ENCODE results near the gene XPA. TPM values are rescaled to one million over a fixed set of nuclear protein-coding genes. Genes with fewer than 3 reads are reported as not detected.
A peak's percentile ranks its signal among the peaks of the same experiment; 100 is the strongest.

Gene XPA
- total RNA-seq, 1 donor from 2014 or later = 9.8 TPM

DNA sequence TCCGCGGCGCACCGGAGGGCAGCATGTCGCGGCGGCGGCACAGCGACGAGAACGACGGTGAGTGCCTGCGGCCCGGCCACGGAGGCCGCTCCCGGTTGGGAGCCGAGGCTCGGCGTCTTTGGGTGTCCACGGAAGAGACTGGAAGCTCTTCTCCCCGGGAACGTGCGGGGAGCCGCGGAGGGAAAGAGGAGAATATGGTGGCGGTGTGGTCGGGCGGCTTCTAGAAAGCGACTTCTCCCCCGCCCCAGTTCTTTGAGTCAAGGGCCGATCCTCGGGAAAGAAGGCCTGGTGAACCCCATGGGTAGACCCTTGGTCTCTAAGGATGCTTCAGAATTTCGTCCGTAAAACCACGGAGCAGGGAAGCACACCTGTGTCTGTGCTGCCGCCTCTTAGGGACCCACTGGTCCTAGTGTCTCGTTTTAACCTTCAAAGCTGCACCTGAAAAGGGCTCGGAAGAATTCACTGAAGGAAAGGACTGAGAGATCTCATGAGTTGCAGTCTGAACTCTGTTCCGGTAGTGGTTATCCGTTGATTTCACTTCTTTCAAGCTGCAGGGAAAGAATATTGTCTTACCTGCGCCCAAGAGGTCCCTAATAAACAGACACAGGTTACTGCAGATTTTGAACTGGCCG, 63.2 kb downstream of the XPA start:
- Mint-ChIP-seq H3K9me3 (ENCODE audit: unreplicated experiment) (no peaks in the 10 kb centered on the region), H3K36me3 (ENCODE audit: low read depth, unreplicated experiment) (peaks cover 2% of the 10 kb centered on the region), H3K27ac (ENCODE audit: unreplicated experiment) (peak overlapping the region; percentile 67), H3K27me3 (ENCODE audit: low read depth, unreplicated experiment) (no peaks in the 10 kb centered on the region), H3K4me3 (ENCODE audit: unreplicated experiment) (peak overlapping the region; percentile 93), H3K4me1 (ENCODE audit: low read depth, unreplicated experiment) (peaks cover 22% of the 10 kb centered on the region)
- FAIRE-seq (no peak), DNase-seq (ENCODE audit: low read depth) (peak; percentile 4)
- Histone ChIP-seq H2AFZ (ENCODE audit: low read depth, low read length) (peak overlapping the region; percentile 93), H3K4me2 (ENCODE audit: low read length) (peak overlapping the region; percentile 96), H3K9ac (ENCODE audit: low read length) (peak overlapping the region; percentile 95), H3K36me3 (ENCODE audit: insufficient read depth, low read length) (no peaks in the 10 kb centered on the region), H3K9me3 (ENCODE audit: insufficient read depth, low read depth, low read length) (no peaks in the 10 kb centered on the region), H3K4me1 (ENCODE audit: insufficient read depth, low read length) (peaks cover 15% of the 10 kb centered on the region), H3K4me3 (ENCODE audit: insufficient read depth, low read depth, low read length) (peak overlapping the region; percentile 95), H3K27me3 (ENCODE audit: insufficient read depth, low read length) (no peaks in the 10 kb centered on the region), H4K20me1 (ENCODE audit: insufficient read depth, low read length) (peaks cover 44% of the 10 kb centered on the region), H3K79me2 (ENCODE audit: insufficient read depth, low read length) (peaks cover 81% of the 10 kb centered on the region), H3K27ac (ENCODE audit: low read depth, low read length) (peak overlapping the region; percentile 99)
- TF ChIP-seq, protein P1, sequence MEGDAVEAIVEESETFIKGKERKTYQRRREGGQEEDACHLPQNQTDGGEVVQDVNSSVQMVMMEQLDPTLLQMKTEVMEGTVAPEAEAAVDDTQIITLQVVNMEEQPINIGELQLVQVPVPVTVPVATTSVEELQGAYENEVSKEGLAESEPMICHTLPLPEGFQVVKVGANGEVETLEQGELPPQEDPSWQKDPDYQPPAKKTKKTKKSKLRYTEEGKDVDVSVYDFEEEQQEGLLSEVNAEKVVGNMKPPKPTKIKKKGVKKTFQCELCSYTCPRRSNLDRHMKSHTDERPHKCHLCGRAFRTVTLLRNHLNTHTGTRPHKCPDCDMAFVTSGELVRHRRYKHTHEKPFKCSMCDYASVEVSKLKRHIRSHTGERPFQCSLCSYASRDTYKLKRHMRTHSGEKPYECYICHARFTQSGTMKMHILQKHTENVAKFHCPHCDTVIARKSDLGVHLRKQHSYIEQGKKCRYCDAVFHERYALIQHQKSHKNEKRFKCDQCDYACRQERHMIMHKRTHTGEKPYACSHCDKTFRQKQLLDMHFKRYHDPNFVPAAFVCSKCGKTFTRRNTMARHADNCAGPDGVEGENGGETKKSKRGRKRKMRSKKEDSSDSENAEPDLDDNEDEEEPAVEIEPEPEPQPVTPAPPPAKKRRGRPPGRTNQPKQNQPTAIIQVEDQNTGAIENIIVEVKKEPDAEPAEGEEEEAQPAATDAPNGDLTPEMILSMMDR (IDR thresholded peaks at IDR 0.05; ENCODE audit: insufficient read depth, low read depth, low read length) = no peak
- TF ChIP-seq EZH2 (IDR thresholded peaks at IDR 0.05; ENCODE audit: insufficient read depth, low read length) = no peak

DNA sequence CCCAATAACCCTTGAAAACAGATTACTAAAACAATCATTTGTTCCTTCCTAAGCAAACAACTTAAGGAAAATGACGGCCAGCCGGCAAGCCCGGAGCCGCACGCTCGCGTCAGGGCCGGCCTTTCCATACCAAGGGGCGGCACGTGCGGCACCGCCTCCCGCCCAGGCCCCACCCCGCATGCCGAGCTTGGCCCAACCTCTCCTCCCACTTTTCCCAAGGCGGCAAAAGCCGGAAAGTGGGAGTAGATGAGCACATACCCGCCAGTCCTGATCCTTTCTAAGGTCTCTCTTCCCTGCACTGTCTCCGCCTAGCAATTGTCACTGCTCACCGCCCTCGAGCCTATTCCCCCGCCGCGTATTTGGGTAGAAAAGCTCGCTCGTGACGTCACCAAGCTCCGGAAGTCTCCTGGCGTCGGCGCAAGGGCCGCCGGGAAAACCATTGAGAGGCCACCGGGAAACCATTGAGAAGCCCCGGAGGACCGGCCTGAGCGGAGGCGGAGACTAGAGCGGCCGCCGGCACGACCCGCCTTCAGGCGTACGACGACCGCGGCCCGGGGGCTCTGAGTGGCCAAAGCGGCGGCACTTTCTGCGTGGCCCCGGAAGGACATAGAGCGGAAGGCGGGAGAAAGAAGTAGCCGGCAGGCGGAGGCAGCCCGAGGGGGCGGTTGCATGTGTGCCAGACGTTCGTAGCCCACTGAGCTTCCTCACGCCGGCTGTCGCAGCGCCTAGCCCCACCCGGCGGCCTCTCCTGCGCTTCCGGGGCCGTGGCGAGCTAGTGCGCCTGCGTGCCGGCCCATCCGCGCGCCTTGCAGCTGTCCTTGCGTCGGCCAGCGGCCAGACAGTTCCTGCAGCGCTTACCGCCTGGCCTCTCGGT, 63.9 kb downstream of the XPA start, which contains the start of the genes NCBP1 and TSTD2:
Gene NCBP1 (plus strand): TSS at position 837 of the 874 bp plus-strand sequence. CDS start 61 bp downstream, outside the sequence.
Gene TSTD2 (minus strand): TSS at position 384 of the 874 bp plus-strand sequence. CDS start 5,806 bp downstream, outside the sequence.
- Histone ChIP-seq H3K4me3 (ENCODE audit: insufficient read depth, low read depth, low read length) (peak within 1 kb of the TSS; percentile 95), H3K4me2 (ENCODE audit: low read length) (peak within 1 kb of the TSS; percentile 96), H3K27ac (ENCODE audit: low read depth, low read length) (peak within 1 kb of the TSS; percentile 99), H3K9me3 (ENCODE audit: insufficient read depth, low read depth, low read length) (no peaks in the 10 kb centered on the region), H2AFZ (ENCODE audit: low read depth, low read length) (peak within 1 kb of the TSS; percentile 93), H3K27me3 (ENCODE audit: insufficient read depth, low read length) (no peaks in the 10 kb centered on the region), H3K36me3 (ENCODE audit: insufficient read depth, low read length) (no peaks in the 10 kb centered on the region), H3K79me2 (ENCODE audit: insufficient read depth, low read length) (peaks cover 81% of the 10 kb centered on the region), H4K20me1 (ENCODE audit: insufficient read depth, low read length) (peaks cover 42% of the 10 kb centered on the region), H3K9ac (ENCODE audit: low read length) (peak within 1 kb of the TSS; percentile 95), H3K4me1 (ENCODE audit: insufficient read depth, low read length) (peaks cover 15% of the 10 kb centered on the region)
- Mint-ChIP-seq H3K27me3 (ENCODE audit: low read depth, unreplicated experiment) (no peaks in the 10 kb centered on the region), H3K36me3 (ENCODE audit: low read depth, unreplicated experiment) (peaks cover 2% of the 10 kb centered on the region), H3K4me1 (ENCODE audit: low read depth, unreplicated experiment) (peaks cover 26% of the 10 kb centered on the region), H3K9me3 (ENCODE audit: unreplicated experiment) (no peaks in the 10 kb centered on the region), H3K4me3 (ENCODE audit: unreplicated experiment) (peak within 1 kb of the TSS; percentile 93), H3K27ac (ENCODE audit: unreplicated experiment) (peak within 1 kb of the TSS; percentile 99)
- FAIRE-seq = no peak
- TF ChIP-seq EZH2 (IDR thresholded peaks at IDR 0.05; ENCODE audit: insufficient read depth, low read length) = no peak
- TF ChIP-seq, protein P1 (IDR thresholded peaks at IDR 0.05; ENCODE audit: insufficient read depth, low read depth, low read length) = no peak
- peak; percentile 94 for DNase-seq (ENCODE audit: low read depth)

Data from astrocyte (in vitro differentiated cells and primary cell).